Activated CD8-positive, alpha-beta T cell treated with anti-CD3 and anti-CD28 coated beads for 36 hours (primary cell): ENCODE data around the gene PLEKHM2. TPM values are rescaled to one million over a fixed set of nuclear protein-coding genes. Genes with fewer than 3 reads are reported as not detected.

Experiments used
- ATAC-seq: fragments of 200-7000 bp; cut with Tn5 transposase; one replicate; pipeline ENCODE4 v1.10.0; 2021; ENCODE audit warnings: mild to moderate bottlenecking, moderate library complexity
- CTCF ChIA-PET: fragments of 350-600 bp; sonication (Branson Sonifier 250); formaldehyde crosslinking; loops from one replicate; lab custom pipeline; 2021; ENCODE audit warnings: antibody characterized with exemption; lab: Charles Lee
- POLR2A ChIA-PET: fragments of 350-600 bp; sonication (Branson Sonifier 250); formaldehyde crosslinking; loops from one replicate; lab custom pipeline; 2021; ENCODE audit warnings: antibody characterized with exemption; lab: Charles Lee
- DNase-seq: peaks from one replicate; pipeline ENCODE4 v3.0.0-alpha.2; 2020
- H3K27ac Mint-ChIP-seq: one replicate; pipeline ENCODE4 v1.8.0; 2021; ENCODE audit warnings: mild to moderate bottlenecking, mixed read lengths
- H3K27me3 Mint-ChIP-seq: one replicate; pipeline ENCODE4 v1.8.0; 2021; ENCODE audit warnings: mixed read lengths
- H3K36me3 Mint-ChIP-seq: one replicate; pipeline ENCODE4 v1.8.0; 2021; ENCODE audit warnings: low read depth, mixed read lengths
- H3K4me1 Mint-ChIP-seq: one replicate; pipeline ENCODE4 v1.8.0; 2021; ENCODE audit warnings: low read depth, mixed read lengths
- H3K4me3 Mint-ChIP-seq: one replicate; pipeline ENCODE4 v1.8.0; 2021; ENCODE audit warnings: mild to moderate bottlenecking, moderate library complexity, mixed read lengths
- H3K9me3 Mint-ChIP-seq: one replicate; pipeline ENCODE4 v1.8.0; 2021; ENCODE audit warnings: mixed read lengths
- intact Hi-C: fragments of 100-400 bp; cut with micrococcal nuclease; formaldehyde crosslinking; loops from one replicate; pipeline ENCODE4 v1.10.0; 2022
- total RNA-seq, 2 experiments: library from RNA; stranded (reverse); gene quantifications; one replicate each; pipeline ENCODE4 v1.2.3, GENCODE V29; 2021
- TF ChIP-seq, protein P1 (sequence below): fragments of 200-600 bp; IDR thresholded peaks from one replicate; pipeline ENCODE4 v1.8.0; 2022; ENCODE audit warnings: antibody characterized with exemption, mild to moderate bottlenecking

The PLEKHM2 gene
- total RNA-seq, 2 experiments from 2014 or later: 41.5 to 42.9 TPM

- Mint-ChIP-seq H3K36me3 (peaks cover 8% of the 10 kb centered on the region), H3K4me3 (no peak overlapping the region), H3K9me3 (no peaks in the 10 kb centered on the region), H3K27me3 (no peaks in the 10 kb centered on the region), H3K4me1 (no peaks in the 10 kb centered on the region), H3K27ac (no peak overlapping the region)
- TF ChIP-seq, protein P1, sequence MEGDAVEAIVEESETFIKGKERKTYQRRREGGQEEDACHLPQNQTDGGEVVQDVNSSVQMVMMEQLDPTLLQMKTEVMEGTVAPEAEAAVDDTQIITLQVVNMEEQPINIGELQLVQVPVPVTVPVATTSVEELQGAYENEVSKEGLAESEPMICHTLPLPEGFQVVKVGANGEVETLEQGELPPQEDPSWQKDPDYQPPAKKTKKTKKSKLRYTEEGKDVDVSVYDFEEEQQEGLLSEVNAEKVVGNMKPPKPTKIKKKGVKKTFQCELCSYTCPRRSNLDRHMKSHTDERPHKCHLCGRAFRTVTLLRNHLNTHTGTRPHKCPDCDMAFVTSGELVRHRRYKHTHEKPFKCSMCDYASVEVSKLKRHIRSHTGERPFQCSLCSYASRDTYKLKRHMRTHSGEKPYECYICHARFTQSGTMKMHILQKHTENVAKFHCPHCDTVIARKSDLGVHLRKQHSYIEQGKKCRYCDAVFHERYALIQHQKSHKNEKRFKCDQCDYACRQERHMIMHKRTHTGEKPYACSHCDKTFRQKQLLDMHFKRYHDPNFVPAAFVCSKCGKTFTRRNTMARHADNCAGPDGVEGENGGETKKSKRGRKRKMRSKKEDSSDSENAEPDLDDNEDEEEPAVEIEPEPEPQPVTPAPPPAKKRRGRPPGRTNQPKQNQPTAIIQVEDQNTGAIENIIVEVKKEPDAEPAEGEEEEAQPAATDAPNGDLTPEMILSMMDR: no peak
- intact Hi-C loops: no loop called here
- POLR2A ChIA-PET: no interaction called here
- CTCF ChIA-PET: no interaction called here
- ATAC-seq (no peak), DNase-seq (no peak)
Measured at GRCh38 chr1:15733218-15733725, 49.2 kb downstream of the PLEKHM2 start.

DNA sequence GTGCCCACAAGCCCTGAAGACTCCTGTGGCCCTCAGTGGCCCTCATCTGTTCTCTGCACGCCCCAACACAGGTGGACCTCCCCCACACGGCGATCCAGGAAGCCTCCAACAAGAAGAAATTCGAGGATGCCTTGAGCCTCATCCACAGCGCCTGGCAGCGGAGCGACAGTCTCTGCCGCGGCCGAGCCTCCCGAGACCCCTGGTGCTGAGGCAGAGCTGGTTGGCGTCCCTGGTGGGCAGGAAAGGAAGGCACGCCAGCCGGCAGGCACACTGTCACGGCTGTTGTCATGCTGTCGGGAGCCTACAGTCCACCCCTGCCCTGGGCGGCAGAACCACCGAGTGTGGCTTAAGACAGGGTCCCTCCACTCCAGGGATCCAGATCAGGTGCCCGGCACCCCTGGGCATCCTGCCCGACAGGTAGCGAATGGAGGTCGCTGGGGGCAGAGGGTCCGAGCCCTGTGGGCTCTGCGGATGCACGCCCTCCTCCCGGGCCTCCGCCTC lies 49.7 kb downstream of the PLEKHM2 start:
- H3K27ac Mint-ChIP-seq: no peak overlapping the region
- ChIA-PET CTCF (no interaction called here), POLR2A (no interaction called here)
- intact Hi-C loops: no loop called here
- no peaks in the 10 kb centered on the region for H3K4me1 Mint-ChIP-seq
- DNase-seq: no peak
- ATAC-seq: no peak
- H3K4me3 Mint-ChIP-seq: no peak overlapping the region
- no peaks in the 10 kb centered on the region for H3K27me3 Mint-ChIP-seq
- TF ChIP-seq, protein P1: no peak
- no peaks in the 10 kb centered on the region for H3K9me3 Mint-ChIP-seq
- H3K36me3 Mint-ChIP-seq: peaks cover 8% of the 10 kb centered on the region

DNA sequence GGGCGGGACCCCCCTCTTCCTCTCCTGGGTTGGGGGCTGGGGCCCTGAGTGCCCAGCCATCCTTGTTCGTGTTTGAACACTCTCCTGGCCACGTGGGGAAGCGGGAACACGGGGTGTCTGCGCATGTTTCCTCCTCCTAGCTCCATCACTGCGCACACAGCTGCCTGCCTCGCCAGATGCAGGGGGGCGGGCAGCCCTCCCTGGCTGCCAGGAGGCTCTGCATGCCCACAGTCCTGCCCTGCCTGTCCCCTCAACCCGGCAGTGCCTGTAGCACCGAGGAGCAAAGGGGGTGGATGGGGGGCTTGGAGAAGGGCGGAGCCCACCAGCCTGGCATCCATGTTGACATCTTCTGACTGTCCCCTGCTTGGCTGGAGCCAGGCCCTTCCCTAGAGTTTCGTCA lies 50.2 kb downstream of the PLEKHM2 start:
- H3K27ac Mint-ChIP-seq: no peak overlapping the region
- no peaks in the 10 kb centered on the region for H3K27me3 Mint-ChIP-seq
- no peaks in the 10 kb centered on the region for H3K4me1 Mint-ChIP-seq
- no peak overlapping the region for H3K4me3 Mint-ChIP-seq
- H3K36me3 Mint-ChIP-seq: peaks cover 8% of the 10 kb centered on the region
- H3K9me3 Mint-ChIP-seq: no peaks in the 10 kb centered on the region
- ChIA-PET CTCF (no interaction called here), POLR2A (no interaction called here)
- DNase-seq (no peak), ATAC-seq (no peak)
- intact Hi-C loops: no loop called here
- TF ChIP-seq, protein P1: no peak

DNA sequence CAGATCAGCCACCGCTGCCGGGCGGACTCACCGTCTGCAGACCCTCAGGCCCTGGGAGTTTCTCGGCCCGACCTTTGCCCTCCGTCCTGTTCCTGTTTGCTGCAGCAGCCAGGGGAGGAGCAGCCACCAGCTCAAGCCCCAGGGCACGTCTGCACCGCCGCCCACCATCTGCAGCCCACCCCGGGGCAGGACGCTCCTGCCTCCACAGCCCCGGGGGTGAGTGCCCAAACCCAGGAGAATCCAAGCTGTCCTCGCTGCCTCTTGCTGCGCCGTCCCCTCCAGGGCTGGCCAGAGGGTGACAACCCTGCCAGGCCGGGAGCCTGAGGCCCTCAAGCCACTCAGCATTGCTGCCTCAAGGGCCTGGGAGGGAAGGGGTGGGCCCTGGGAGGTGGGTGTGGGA lies 50.8 kb downstream of the PLEKHM2 start:
- Mint-ChIP-seq H3K36me3 (peaks cover 4% of the 10 kb centered on the region), H3K27ac (no peak overlapping the region), H3K27me3 (no peaks in the 10 kb centered on the region), H3K4me1 (no peaks in the 10 kb centered on the region), H3K9me3 (no peaks in the 10 kb centered on the region), H3K4me3 (no peak overlapping the region)
- TF ChIP-seq, protein P1: no peak
- ChIA-PET POLR2A (no interaction called here), CTCF (interaction anchor here (0.7 kb wide), 1 partner anchor 269 kb away, joined by 4 read pairs; the partner anchor contains the start of gene SRARP)
- intact Hi-C loops: no loop called here
- no peak for ATAC-seq
- no peak for DNase-seq

DNA sequence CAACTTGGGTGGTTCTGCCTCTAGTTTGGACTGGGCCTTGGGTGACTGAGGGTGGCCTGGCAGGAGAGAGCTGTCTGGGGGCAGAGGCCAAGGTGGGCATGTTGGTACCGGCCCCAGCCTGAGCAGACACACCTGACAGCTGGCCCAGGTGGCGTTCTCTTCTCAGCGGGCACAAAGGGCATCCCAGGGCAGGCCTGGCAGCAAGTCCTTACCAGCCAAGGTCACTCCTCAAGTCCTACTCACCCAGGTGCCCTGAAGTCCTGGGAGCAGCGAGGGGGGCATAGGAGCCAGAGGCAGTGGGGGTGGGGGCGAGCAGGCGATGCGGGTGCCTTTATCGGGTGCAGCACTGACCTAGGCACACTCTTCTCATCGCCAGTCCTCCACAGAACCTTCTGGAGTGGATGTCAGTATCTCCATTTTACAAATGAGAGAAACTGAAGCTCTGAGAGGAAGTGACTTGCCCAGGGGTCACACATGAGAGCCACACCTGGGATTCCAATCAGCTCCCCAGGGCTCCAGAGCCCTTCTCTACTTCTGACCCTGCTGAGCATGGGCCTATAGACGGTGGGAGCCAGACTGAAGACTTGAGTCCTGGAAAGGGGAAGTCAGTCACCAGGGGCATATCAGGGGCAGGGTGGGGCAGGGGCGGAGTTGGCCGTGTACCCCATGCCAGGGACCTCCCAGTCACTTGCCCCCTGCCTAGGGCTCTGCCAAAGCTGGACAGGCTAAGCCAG lies 51.4 kb downstream of the PLEKHM2 start:
- H3K27me3 Mint-ChIP-seq: no peaks in the 10 kb centered on the region
- POLR2A ChIA-PET: no interaction called here
- TF ChIP-seq, protein P1: no peak
- no peaks in the 10 kb centered on the region for H3K4me1 Mint-ChIP-seq
- H3K27ac Mint-ChIP-seq: no peak overlapping the region
- DNase-seq: no peak
- intact Hi-C loops: no loop called here
- no peak overlapping the region for H3K4me3 Mint-ChIP-seq
- peaks cover 4% of the 10 kb centered on the region for H3K36me3 Mint-ChIP-seq
- no peaks in the 10 kb centered on the region for H3K9me3 Mint-ChIP-seq
- CTCF ChIA-PET: interaction anchor here (0.7 to 1.0 kb wide), 2 partner anchors 203 to 269 kb away, joined by 3 to 4 read pairs; partner anchors contain the start of gene SRARP
- no peak for ATAC-seq
